ENCODE results near the gene GPR21. TPM values are rescaled to one million over a fixed set of nuclear protein-coding genes. Genes with fewer than 3 reads are reported as not detected.

Gene GPR21
- total and polyA plus RNA-seq, 8 donors = 0.16 to 0.97 (median 0.55) TPM; not detected in 3

GRCh38 chr9:123065196-123065595, 31.7 kb downstream of the GPR21 start:
- Histone ChIP-seq H3K9me3 (no peaks in the 10 kb centered on the region), H3K27me3 (no peaks in the 10 kb centered on the region), H3K4me1 (no peaks in the 10 kb centered on the region), H3K4me3 (no peak overlapping the region), H3K27ac (no peak overlapping the region), H3K36me3 (peaks cover 0 to 17% (median 0%) of the 10 kb centered on the region in 3 donors)
- no peak for TF ChIP-seq CTCF (IDR thresholded peaks at IDR 0.05)
- ATAC-seq = no peak
- intact Hi-C loops (cut with DNase I) = no loop called here
- no peak for DNase-seq
- WGBS, 2 donors = 98% methylated on average over 2 of the region's 2 CpGs
- no peak for FAIRE-seq

- peaks cover 0 to 26% (median 4%) of the 10 kb centered on the region in 3 donors for H3K36me3 ChIP-seq
Measured at GRCh38 chr9:123067136-123067535, 33.7 kb downstream of the GPR21 start.

GRCh38 chr9:123069010-123069481, 35.6 kb downstream of the GPR21 start:
- no peak for TF ChIP-seq CTCF (IDR thresholded peaks at IDR 0.05)
- ATAC-seq = no peak
- Histone ChIP-seq H3K36me3 (peaks cover 0 to 26% (median 4%) of the 10 kb centered on the region in 3 donors), H3K27ac (no peak overlapping the region), H3K9me3 (no peaks in the 10 kb centered on the region), H3K4me1 (no peaks in the 10 kb centered on the region), H3K27me3 (no peaks in the 10 kb centered on the region), H3K4me3 (no peak overlapping the region)
- no peak for DNase-seq
- intact Hi-C loops (cut with DNase I) = no loop called here
- 92 to 93% methylated on average over 3 of the region's 3 CpGs for WGBS, 2 donors
- no peak for FAIRE-seq

More at GRCh38 chr9:123067136-123067535, 33.7 kb downstream of the GPR21 start:
- 90% methylated on average over 1 of the region's 1 CpG for WGBS, 2 donors
- no peak for DNase-seq
- intact Hi-C loops (cut with DNase I) = no loop called here
- no peak overlapping the region for H3K27ac ChIP-seq
- H3K4me3 ChIP-seq = no peak overlapping the region
- no peak for FAIRE-seq
- H3K4me1 ChIP-seq = no peaks in the 10 kb centered on the region
- no peak for TF ChIP-seq CTCF (IDR thresholded peaks at IDR 0.05)
- ATAC-seq = no peak
- H3K27me3 ChIP-seq = no peaks in the 10 kb centered on the region
- H3K9me3 ChIP-seq = no peaks in the 10 kb centered on the region

- intact Hi-C loops (cut with DNase I) = no loop called here
- Histone ChIP-seq H3K27me3 (no peaks in the 10 kb centered on the region), H3K36me3 (peaks cover 0 to 25% (median 4%) of the 10 kb centered on the region in 3 donors), H3K4me3 (no peak overlapping the region), H3K4me1 (no peaks in the 10 kb centered on the region), H3K27ac (no peak overlapping the region), H3K9me3 (no peaks in the 10 kb centered on the region)
- FAIRE-seq (no peak), ATAC-seq (no peak), DNase-seq (no peak)
- TF ChIP-seq CTCF (IDR thresholded peaks at IDR 0.05) = no peak
Measured at GRCh38 chr9:123070198-123070597, 36.7 kb downstream of the GPR21 start.

- no peaks in the 10 kb centered on the region for H3K4me1 ChIP-seq
- no peaks in the 10 kb centered on the region for H3K27me3 ChIP-seq
- 75 to 84% methylated on average over 2 of the region's 2 CpGs for WGBS, 2 donors
- TF ChIP-seq CTCF (IDR thresholded peaks at IDR 0.05) = no peak
- ATAC-seq (no peak), FAIRE-seq (no peak), DNase-seq (no peak)
- intact Hi-C loops (cut with DNase I) = no loop called here
- H3K27ac ChIP-seq = no peak overlapping the region
- H3K4me3 ChIP-seq = no peak overlapping the region
- peaks cover 0 to 24% (median 4%) of the 10 kb centered on the region in 3 donors for H3K36me3 ChIP-seq
- H3K9me3 ChIP-seq = no peaks in the 10 kb centered on the region
Measured at GRCh38 chr9:123072407-123072995, 39.0 kb downstream of the GPR21 start.

All from pancreas (tissue), 10 donors.